Spleen (tissue), 7 donors: Measurements from ENCODE around the gene ALG14.

ENCODE experiments used
- CTCF ChIP-seq, 11 experiments: fragments of 200-600 bp in 7 of 11; fragments of 450-650 bp in 4 of 11; sonication (generic) in 4 of 11; IDR thresholded peaks in 8 of 11; conservative IDR thresholded peaks in 3 of 11; 1 replicate in 7 of 11; 2 replicates in 4 of 11; pipeline versions ENCODE4 v1.4.0 to v1.8.0; 2016 to 2021; ENCODE audit warnings: antibody characterized with exemption in 11 of 11, inconsistent platforms in 4 of 11, mild to moderate bottlenecking in 1 of 11
- POLR2A ChIP-seq, 3 donors: fragments of 450-650 bp; IDR thresholded peaks; one replicate each; pipeline ENCODE4 v1.5.1; 2017; ENCODE audit warnings: antibody characterized with exemption in 3 of 3, mild to moderate bottlenecking in 1 of 3
- POLR2AphosphoS5 ChIP-seq, 3 donors: sonication (generic); formaldehyde crosslinking; IDR thresholded peaks; one replicate each; pipeline ENCODE4 v1.5.1; 2017; ENCODE audit warnings: antibody characterized with exemption in 3 of 3
- donor health status: DM: no; HTN: no; CAD: no; lungs with moderate emphysema.
- donor health status: DM: no; HTN: no; CAD: no.
- donor health status: DM: no; HTN: no; CAD: no.

DNA sequence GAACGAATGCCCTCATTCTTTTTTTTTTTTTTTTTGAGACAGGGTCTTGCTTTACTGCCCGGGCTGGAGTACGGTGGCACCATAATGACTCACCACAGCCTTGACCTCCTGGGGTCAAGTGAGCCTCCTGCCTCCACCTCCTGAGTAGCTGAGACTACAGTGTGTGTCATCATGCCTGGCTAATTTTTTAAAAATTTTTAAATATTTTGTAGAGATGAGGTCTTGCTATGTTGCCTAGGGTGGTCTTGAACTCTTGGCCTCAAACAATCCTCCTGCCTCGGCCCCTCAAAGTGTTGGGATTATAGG is 69.4 kb downstream of the ALG14 start:
- TF ChIP-seq CTCF (IDR thresholded peaks at IDR 0.05 in 8 of 11, conservative IDR thresholded peaks at IDR 0.05 in 3 of 11) (no peak), POLR2A (IDR thresholded peaks at IDR 0.05) (no peak), POLR2AphosphoS5 (IDR thresholded peaks at IDR 0.05) (no peak)
